HG03139 (cell line): ENCODE results near the gene PPM1M.

ENCODE experiments used
- ATAC-seq: cut with Tn5 transposase; IDR thresholded peaks from one replicate; pipeline ENCODE4 v1.9.1; 2021; ENCODE audit not compliant: unreplicated experiment

Gene PPM1M

DNA sequence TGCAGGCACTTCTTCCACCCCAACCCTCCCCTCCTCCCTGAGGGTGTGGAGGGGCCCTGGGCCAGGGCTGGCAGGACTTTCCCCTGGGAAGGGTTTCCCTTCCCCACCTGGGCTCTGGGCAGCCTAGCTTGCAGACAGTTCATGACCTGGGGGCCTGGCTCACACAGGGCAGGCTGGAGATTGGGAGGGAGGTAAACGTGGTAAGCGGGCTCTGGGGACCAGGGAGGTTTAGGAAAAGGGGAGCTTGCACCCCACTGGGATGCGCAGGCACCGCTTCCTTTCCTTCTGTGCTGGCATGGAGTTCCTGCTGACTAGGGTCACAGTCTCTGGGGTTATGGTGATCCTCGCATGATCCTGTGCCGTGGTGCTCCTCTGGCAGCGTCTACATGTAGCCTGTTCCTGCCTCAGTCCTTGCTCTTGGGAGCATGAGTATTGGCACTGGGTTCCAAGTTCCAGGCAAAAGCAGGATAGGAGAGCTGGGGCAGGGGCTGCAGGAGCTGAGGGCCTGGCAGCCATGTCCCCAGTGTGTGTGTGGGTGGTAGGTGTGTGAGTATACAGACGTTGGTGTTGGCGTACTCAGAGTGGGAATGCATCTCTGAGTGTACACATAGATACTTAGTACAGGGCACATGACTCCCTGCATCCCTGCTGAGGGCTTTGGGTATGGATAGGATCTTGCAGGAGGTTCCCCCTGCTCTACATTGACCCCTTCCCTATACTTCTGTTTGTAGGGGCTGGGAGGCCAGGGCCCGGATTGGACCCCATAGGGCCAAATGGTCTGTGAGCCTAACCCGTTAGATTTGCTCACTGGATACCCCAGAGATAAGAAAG lies 49.0 kb downstream of the PPM1M start:
- ATAC-seq = no peak

DNA sequence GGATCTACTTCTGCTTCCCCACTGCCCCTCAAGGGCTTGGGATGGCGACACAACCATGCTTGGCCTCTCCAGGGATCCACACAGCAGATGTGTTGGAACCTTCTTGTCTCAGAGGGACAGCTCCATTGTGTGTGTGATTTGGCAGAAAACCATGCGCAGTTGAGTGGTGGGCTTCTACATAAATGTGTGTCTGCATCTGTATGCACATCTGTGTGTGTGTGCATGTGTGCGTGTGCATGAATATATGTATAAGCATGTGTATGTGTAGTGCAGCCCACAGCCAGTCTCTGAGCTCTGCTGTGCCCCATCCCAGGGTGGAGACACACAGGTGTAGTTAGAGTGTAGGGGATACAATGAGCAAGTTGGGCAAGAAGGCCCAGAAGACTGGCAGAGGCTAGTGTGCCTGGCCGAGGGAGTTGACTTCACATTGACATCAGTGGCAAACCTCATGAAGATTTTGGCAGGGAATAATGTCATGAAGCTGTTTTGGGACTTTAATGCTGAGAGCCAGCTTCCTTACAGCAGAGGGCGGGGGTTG lies 50.2 kb downstream of the PPM1M start:
- no peak for ATAC-seq

DNA sequence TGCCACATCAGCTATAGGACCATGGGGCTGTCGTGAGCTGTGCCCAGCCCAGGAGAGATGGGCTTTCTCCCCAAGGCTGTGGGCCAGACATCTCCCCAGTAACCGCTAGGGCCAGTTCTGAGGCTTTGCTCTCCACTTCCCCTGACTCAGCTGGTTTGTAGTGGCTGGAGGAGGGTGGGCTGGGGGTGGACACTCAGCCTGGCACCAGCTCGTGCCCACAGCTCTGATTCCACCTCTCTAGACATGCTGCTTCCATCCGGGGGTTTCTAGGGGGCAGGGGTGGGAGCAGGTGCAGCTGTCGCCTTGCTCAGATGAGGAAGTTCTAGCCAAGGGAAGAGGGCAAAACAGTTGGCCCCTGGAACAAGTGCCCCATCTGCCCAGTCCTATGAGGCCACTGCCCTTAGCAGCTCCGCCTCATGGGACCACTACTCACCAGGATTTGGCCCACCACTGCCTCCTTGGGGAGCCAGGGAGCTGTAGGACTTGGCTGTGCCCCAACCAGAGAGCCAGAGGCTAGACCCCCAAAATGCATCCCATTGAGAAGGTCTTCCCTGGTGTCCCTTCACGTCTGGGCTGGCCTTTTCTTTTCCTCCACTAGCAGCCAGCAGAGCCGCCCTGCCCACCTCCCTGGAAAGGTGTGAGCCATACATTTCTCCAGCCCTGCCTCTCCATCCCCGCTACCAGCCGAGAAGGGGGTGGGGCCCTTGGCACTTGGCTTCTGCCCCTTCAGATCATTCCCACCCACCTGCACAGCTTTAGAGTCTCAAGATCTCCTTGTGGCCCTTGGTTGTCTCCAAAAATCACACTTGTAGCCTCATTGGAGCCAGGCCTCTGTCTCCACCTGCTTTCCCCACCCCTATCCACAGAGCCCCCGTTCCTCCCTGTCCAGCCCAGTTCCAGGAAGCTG lies 51.9 kb downstream of the PPM1M start:
- no peak for ATAC-seq

DNA sequence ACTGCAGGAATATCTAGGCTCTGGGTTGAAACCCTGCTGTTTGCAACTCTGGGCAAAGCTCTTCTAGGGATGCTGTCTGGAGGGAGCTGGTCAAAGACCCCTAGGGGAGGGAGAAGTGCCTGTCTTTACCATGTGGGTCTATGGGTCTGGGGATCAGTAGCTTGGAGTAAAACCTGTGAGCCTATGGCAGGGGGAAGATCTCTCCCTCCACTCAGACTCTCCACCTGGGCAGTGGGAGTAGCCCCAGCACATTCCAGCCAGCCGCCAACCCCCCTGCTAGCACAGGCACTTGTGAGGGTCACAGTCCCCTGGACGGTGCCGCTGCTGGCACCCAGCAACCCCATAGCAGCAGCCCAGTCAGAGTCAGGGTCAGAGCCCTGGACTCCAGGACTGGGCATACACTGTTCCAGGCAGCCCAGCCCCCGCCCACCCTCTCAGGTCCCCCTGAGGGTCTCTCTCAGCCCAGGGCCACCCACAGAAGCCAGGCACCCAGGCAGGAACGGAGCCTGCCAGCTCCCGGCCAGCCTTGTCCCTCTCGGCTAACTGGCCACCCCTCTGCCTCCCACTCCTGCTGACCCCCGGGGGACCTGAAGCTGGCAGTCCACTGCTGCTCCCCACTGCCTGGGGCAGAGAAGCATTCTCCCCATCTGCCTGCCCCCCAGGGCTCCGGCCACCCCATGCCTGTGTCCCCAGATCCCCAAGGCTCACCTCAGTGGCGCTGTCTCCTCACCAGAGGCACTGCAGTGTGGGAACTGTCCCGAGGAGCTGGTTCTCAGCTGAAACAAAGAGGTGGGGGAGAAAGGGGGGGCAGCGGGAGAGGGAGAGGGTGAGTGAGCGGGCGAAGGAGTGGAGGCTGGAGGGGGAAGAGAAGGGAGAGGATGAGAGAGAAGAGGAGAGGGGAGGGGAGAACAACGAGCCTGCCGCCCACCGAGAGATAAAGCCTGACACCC lies 52.9 kb downstream of the PPM1M start:
- no peak for ATAC-seq

DNA sequence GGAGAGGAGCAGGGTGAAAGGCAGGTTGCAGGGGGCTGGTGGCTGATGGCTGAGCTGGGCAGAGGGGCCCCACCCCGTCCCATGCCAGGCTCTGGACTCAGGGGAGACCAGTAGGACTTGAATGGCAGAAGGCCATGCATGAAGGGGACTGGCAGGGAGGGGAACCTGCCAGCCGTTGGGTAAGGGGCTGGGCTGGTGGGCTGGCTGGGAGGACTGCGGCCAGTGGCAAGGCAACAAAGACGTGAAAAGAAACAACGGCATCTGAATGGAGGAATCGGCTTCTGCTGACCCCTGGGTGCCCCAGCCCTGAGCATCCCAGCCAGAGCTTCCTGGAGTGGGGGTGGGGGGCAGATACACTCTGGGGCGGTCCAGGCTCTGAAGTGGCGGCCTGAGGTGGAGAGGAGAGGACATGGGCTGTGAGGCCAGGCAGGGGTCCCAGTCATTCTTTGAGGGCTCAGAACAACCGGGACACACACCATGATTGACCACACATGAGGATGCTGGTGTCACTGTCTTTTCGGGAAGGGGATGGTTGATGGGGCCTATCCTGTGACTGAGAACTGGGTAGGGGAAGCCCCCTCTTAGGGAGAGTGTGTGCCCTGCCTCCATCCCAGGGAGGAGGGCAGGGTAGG lies 53.8 kb downstream of the PPM1M start:
- no peak for ATAC-seq
